HG03196 (cell line): ENCODE results near the gene SPHK2.

ENCODE experiments used
- ATAC-seq: cut with Tn5 transposase; IDR thresholded peaks from one replicate; pipeline ENCODE4 v1.9.1; 2021; ENCODE audit not compliant: unreplicated experiment

The SPHK2 gene

GRCh38 chr19:48635966-48636858, 16.9 kb downstream of the SPHK2 start:
- no peak for ATAC-seq

- ATAC-seq = peak; percentile 0
These were observed 17.6 kb downstream of the SPHK2 start, which contains the start of gene DBP for GRCh38 chr19:48636859-48637448. TSS of gene DBP (minus strand) at chr19:48637379. CDS start at chr19:48636994, 385 bp downstream.

GRCh38 chr19:48637449-48637947, 18.2 kb downstream of the SPHK2 start:
- ATAC-seq = peak; percentile 61

- peak; percentile 6 for ATAC-seq
These were observed 18.9 kb downstream of the SPHK2 start for GRCh38 chr19:48637948-48638830.

- ATAC-seq = no peak
These were observed 19.6 kb downstream of the SPHK2 start for GRCh38 chr19:48638831-48639381.

- ATAC-seq = no peak
These were observed 20.4 kb downstream of the SPHK2 start for GRCh38 chr19:48639483-48640375.

- no peak for ATAC-seq
These were observed 22.5 kb downstream of the SPHK2 start for GRCh38 chr19:48641850-48642249.

GRCh38 chr19:48642862-48643261, 23.6 kb downstream of the SPHK2 start:
- no peak for ATAC-seq

GRCh38 chr19:48644355-48644754, 25.0 kb downstream of the SPHK2 start:
- ATAC-seq = no peak

GRCh38 chr19:48644839-48645619, 25.7 kb downstream of the SPHK2 start:
- ATAC-seq = no peak

- no peak for ATAC-seq
These were observed 26.3 kb downstream of the SPHK2 start for GRCh38 chr19:48645620-48646000.

- ATAC-seq = peak; percentile 66
These were observed 26.9 kb downstream of the SPHK2 start, which contains the start of gene CA11 for GRCh38 chr19:48646001-48646721. TSS of gene CA11 (minus strand) at chr19:48646187. CDS start at chr19:48645632, 555 bp downstream.

GRCh38 chr19:48646722-48647216, 27.5 kb downstream of the SPHK2 start:
- no peak for ATAC-seq

GRCh38 chr19:48648134-48648533, 28.8 kb downstream of the SPHK2 start:
- ATAC-seq = no peak

- ATAC-seq = no peak
These were observed 31.8 kb downstream of the SPHK2 start for GRCh38 chr19:48650974-48651682.

GRCh38 chr19:48651683-48652048, 32.4 kb downstream of the SPHK2 start:
- ATAC-seq = no peak

GRCh38 chr19:48654299-48655059, 35.2 kb downstream of the SPHK2 start:
- ATAC-seq = no peak
